Muscle layer of duodenum (tissue), 2 donors: ENCODE measurements around the gene PDXK.

ENCODE experiments used
- H3K27ac ChIP-seq: one replicate; pipeline ENCODE4 v1.7.0; 2013; ENCODE audit warnings: mild to moderate bottlenecking, low read length
- H3K27me3 ChIP-seq: one replicate; pipeline ENCODE4 v1.7.0; 2013; ENCODE audit warnings: low read depth, mild to moderate bottlenecking, control low read depth, low read length
- H3K36me3 ChIP-seq, 2 donors: one replicate each; pipeline ENCODE4 v1.7.0; 2013; ENCODE audit warnings: low read length in 2 of 2, control low read depth in 1 of 2, mild to moderate bottlenecking in 1 of 2; ENCODE audit not compliant: insufficient read depth in 2 of 2, control insufficient read depth in 1 of 2
- H3K4me1 ChIP-seq, 2 donors: one replicate each; pipeline ENCODE4 v1.7.0; 2013; ENCODE audit warnings: low read length in 2 of 2, mild to moderate bottlenecking in 2 of 2, control low read depth in 1 of 2, moderate library complexity in 1 of 2; ENCODE audit not compliant: insufficient read depth in 2 of 2, control insufficient read depth in 1 of 2
- H3K4me3 ChIP-seq, 2 donors: one replicate each; pipeline ENCODE4 v1.7.0; 2013; ENCODE audit warnings: low read length in 2 of 2, low read depth in 1 of 2, mild to moderate bottlenecking in 1 of 2
- H3K9me3 ChIP-seq, 2 donors: one replicate each; pipeline ENCODE4 v1.7.0; 2013; ENCODE audit warnings: low read length in 2 of 2, control low read depth in 1 of 2, mild to moderate bottlenecking in 1 of 2; ENCODE audit not compliant: control insufficient read depth in 1 of 2
- donor health status: healthy.

PDXK gene

GRCh38 chr21:43770066-43770655 is 51.2 kb downstream of the PDXK start:
- Histone ChIP-seq H3K4me3 (no peak overlapping the region), H3K4me1 (peaks cover 0 to 24% of the 10 kb centered on the region in 2 donors), H3K36me3 (peaks cover 12 to 17% of the 10 kb centered on the region in 2 donors), H3K9me3 (no peaks in the 10 kb centered on the region), H3K27ac (no peak overlapping the region), H3K27me3 (no peaks in the 10 kb centered on the region)

- Histone ChIP-seq H3K9me3 (no peaks in the 10 kb centered on the region), H3K36me3 (peaks cover 12 to 17% of the 10 kb centered on the region in 2 donors), H3K4me3 (no peak overlapping the region), H3K27me3 (no peaks in the 10 kb centered on the region), H3K4me1 (peaks cover 0 to 30% of the 10 kb centered on the region in 2 donors), H3K27ac (no peak overlapping the region)
Measured at GRCh38 chr21:43771199-43771675, 52.3 kb downstream of the PDXK start.

GRCh38 chr21:43771698-43772424 is 52.9 kb downstream of the PDXK start:
- Histone ChIP-seq H3K27ac (no peak overlapping the region), H3K4me1 (peaks cover 0 to 30% of the 10 kb centered on the region in 2 donors)

GRCh38 chr21:43772425-43772821 is 53.5 kb downstream of the PDXK start:
- peaks cover 12 to 17% of the 10 kb centered on the region in 2 donors for H3K36me3 ChIP-seq
- no peak overlapping the region for H3K27ac ChIP-seq
- H3K27me3 ChIP-seq, result no peaks in the 10 kb centered on the region
- H3K4me1 ChIP-seq, result peaks cover 0 to 24% of the 10 kb centered on the region in 2 donors
- H3K4me3 ChIP-seq, result no peak overlapping the region
- H3K9me3 ChIP-seq, result no peaks in the 10 kb centered on the region

More at GRCh38 chr21:43771698-43772424, 52.9 kb downstream of the PDXK start:
- Histone ChIP-seq H3K36me3 (peaks cover 12 to 17% of the 10 kb centered on the region in 2 donors), H3K4me3 (no peak overlapping the region), H3K27me3 (no peaks in the 10 kb centered on the region), H3K9me3 (no peaks in the 10 kb centered on the region)

- H3K27me3 ChIP-seq, result no peaks in the 10 kb centered on the region
- H3K9me3 ChIP-seq, result no peaks in the 10 kb centered on the region
- no peak overlapping the region for H3K4me3 ChIP-seq
- peaks cover 12 to 17% of the 10 kb centered on the region in 2 donors for H3K36me3 ChIP-seq
- H3K27ac ChIP-seq, result no peak overlapping the region
- peaks cover 0 to 18% of the 10 kb centered on the region in 2 donors for H3K4me1 ChIP-seq
Measured at GRCh38 chr21:43774163-43774562, 55.2 kb downstream of the PDXK start.

- Histone ChIP-seq H3K4me3 (peak overlapping the region; percentile 75 to 90), H3K36me3 (peaks cover 12 to 17% of the 10 kb centered on the region in 2 donors), H3K9me3 (no peaks in the 10 kb centered on the region), H3K27me3 (no peaks in the 10 kb centered on the region), H3K27ac (peak overlapping the region; percentile 67), H3K4me1 (peaks cover 0 to 18% of the 10 kb centered on the region in 2 donors)
Measured at GRCh38 chr21:43775190-43775589, 56.3 kb downstream of the PDXK start.

- Histone ChIP-seq H3K36me3 (peaks cover 12 to 17% of the 10 kb centered on the region in 2 donors), H3K9me3 (no peaks in the 10 kb centered on the region), H3K4me3 (peak within 1 kb of the TSS; percentile 75 to 90), H3K27me3 (no peaks in the 10 kb centered on the region), H3K4me1 (peaks cover 0 to 18% of the 10 kb centered on the region in 2 donors), H3K27ac (peak within 1 kb of the TSS; percentile 67)
Measured at GRCh38 chr21:43775795-43776430, 57.0 kb downstream of the PDXK start, which contains the start of gene CSTB. CSTB (minus strand) TSS chr21:43776308; CDS start chr21:43776269, 39 bp downstream.

GRCh38 chr21:43777953-43778352 is 59.0 kb downstream of the PDXK start:
- Histone ChIP-seq H3K36me3 (peaks cover 11 to 12% of the 10 kb centered on the region in 2 donors), H3K27me3 (no peaks in the 10 kb centered on the region), H3K27ac (no peak overlapping the region), H3K4me3 (no peak overlapping the region), H3K4me1 (peaks cover 0 to 18% of the 10 kb centered on the region in 2 donors), H3K9me3 (no peaks in the 10 kb centered on the region)

- Histone ChIP-seq H3K27ac (no peak overlapping the region), H3K4me1 (peaks cover 0 to 18% of the 10 kb centered on the region in 2 donors), H3K9me3 (no peaks in the 10 kb centered on the region), H3K36me3 (peaks cover 4 to 7% of the 10 kb centered on the region in 2 donors), H3K27me3 (no peaks in the 10 kb centered on the region), H3K4me3 (no peak overlapping the region)
Measured at GRCh38 chr21:43778469-43779335, 59.8 kb downstream of the PDXK start.

- H3K4me3 ChIP-seq, result no peak overlapping the region
- no peak overlapping the region for H3K27ac ChIP-seq
- no peaks in the 10 kb centered on the region for H3K27me3 ChIP-seq
- peaks cover 0 to 12% of the 10 kb centered on the region in 2 donors for H3K4me1 ChIP-seq
- no peaks in the 10 kb centered on the region for H3K9me3 ChIP-seq
- no peaks in the 10 kb centered on the region for H3K36me3 ChIP-seq
Measured at GRCh38 chr21:43779660-43780059, 60.7 kb downstream of the PDXK start.
